Measurements from ENCODE around the gene ARHGAP29. TPM values are rescaled to one million over a fixed set of nuclear protein-coding genes. Genes with fewer than 3 reads are reported as not detected.

The ARHGAP29 gene
- total and polyA plus RNA-seq, 2 experiments from 2014 or later, result 7.4 to 8.1 TPM

DNA sequence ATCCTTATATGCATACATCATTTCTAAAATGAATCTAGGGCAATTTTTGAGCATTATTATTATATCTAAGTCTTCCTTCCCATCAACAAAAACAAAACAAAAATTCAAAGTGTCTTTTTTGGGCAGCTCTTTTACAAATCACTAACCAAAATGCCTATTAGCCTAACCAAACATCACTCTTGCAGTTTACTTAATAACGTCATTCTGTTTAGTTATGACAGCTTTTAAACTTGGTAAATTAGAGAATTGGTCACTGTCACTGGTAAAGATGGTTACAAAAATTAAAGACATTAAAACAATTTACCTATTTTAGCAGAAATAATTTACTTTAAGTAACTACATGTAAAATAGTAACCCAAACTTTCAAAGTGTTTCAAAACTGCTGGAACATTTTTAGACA, 2.8 kb downstream of the ARHGAP29 start:
- Histone ChIP-seq H3K4me1 (ENCODE audit: low read depth) (peaks cover 10% of the 10 kb centered on the region), H3K9me3 (ENCODE audit: low read depth) (no peaks in the 10 kb centered on the region), H3K27ac (no peak overlapping the region), H3K36me3 (no peaks in the 10 kb centered on the region), H3K27me3 (peaks cover 9% of the 10 kb centered on the region), H3K4me3 (no peak overlapping the region)
- DNase-seq (ENCODE audit: low read depth in 1 of 2, low spot score in 1 of 2), result no peak
- TF ChIP-seq, protein P1, sequence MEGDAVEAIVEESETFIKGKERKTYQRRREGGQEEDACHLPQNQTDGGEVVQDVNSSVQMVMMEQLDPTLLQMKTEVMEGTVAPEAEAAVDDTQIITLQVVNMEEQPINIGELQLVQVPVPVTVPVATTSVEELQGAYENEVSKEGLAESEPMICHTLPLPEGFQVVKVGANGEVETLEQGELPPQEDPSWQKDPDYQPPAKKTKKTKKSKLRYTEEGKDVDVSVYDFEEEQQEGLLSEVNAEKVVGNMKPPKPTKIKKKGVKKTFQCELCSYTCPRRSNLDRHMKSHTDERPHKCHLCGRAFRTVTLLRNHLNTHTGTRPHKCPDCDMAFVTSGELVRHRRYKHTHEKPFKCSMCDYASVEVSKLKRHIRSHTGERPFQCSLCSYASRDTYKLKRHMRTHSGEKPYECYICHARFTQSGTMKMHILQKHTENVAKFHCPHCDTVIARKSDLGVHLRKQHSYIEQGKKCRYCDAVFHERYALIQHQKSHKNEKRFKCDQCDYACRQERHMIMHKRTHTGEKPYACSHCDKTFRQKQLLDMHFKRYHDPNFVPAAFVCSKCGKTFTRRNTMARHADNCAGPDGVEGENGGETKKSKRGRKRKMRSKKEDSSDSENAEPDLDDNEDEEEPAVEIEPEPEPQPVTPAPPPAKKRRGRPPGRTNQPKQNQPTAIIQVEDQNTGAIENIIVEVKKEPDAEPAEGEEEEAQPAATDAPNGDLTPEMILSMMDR (IDR thresholded peaks at IDR 0.05; ENCODE audit: low read depth, low read length), result no peak

DNA sequence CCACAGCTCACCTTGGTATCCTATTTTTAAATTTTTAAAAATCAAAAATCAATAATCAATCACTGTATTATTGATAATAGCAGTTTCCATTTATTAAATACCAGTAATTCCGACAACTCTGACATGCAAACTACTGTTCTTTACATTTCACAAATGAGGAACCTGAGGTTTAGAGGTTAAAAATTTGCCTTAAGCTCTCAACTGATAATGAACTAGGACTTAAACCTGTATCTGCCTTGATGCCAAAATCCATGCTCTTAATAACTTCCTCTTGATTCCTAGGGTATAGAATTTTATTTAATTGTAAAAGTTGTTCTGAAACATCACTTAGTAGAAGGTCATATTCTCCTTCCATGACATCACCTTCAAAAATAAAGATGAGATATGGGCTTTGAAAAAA, 5.6 kb downstream of the ARHGAP29 start:
- no peaks in the 10 kb centered on the region for H3K36me3 ChIP-seq
- TF ChIP-seq, protein P1 (IDR thresholded peaks at IDR 0.05; ENCODE audit: low read depth, low read length), result no peak
- peaks cover 19% of the 10 kb centered on the region for H3K4me1 ChIP-seq (ENCODE audit: low read depth)
- no peaks in the 10 kb centered on the region for H3K9me3 ChIP-seq (ENCODE audit: low read depth)
- no peak overlapping the region for H3K4me3 ChIP-seq
- no peak for DNase-seq (ENCODE audit: low read depth in 1 of 2, low spot score in 1 of 2)
- H3K27ac ChIP-seq, result no peak overlapping the region
- H3K27me3 ChIP-seq, result peaks cover 9% of the 10 kb centered on the region

DNA sequence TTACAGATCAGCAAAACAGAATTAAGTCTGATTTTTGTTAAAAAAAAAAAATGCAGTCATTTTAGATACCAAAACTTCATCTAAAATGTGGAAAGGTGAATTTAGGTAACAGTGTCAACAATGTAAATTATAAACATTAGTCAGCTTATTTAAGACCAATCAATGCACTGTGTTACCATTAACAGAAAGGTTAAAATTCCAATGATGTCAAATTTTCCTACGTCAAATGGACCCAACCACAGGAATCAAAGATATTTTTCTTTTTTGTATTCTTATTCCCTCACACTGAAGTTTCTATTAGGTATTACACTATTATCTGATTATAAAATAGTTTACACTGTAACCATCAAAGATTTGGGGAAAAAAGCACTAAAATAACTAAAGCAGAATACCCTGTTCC, 6.5 kb downstream of the ARHGAP29 start:
- TF ChIP-seq, protein P1 (IDR thresholded peaks at IDR 0.05; ENCODE audit: low read depth, low read length), result no peak
- H3K36me3 ChIP-seq, result no peaks in the 10 kb centered on the region
- H3K27ac ChIP-seq, result no peak overlapping the region
- DNase-seq (ENCODE audit: low read depth in 1 of 2, low spot score in 1 of 2), result peak in 1 of 2 donors; percentile 15
- no peak overlapping the region for H3K4me3 ChIP-seq
- H3K9me3 ChIP-seq (ENCODE audit: low read depth), result no peaks in the 10 kb centered on the region
- H3K27me3 ChIP-seq, result peaks cover 6% of the 10 kb centered on the region
- peaks cover 19% of the 10 kb centered on the region for H3K4me1 ChIP-seq (ENCODE audit: low read depth)

DNA sequence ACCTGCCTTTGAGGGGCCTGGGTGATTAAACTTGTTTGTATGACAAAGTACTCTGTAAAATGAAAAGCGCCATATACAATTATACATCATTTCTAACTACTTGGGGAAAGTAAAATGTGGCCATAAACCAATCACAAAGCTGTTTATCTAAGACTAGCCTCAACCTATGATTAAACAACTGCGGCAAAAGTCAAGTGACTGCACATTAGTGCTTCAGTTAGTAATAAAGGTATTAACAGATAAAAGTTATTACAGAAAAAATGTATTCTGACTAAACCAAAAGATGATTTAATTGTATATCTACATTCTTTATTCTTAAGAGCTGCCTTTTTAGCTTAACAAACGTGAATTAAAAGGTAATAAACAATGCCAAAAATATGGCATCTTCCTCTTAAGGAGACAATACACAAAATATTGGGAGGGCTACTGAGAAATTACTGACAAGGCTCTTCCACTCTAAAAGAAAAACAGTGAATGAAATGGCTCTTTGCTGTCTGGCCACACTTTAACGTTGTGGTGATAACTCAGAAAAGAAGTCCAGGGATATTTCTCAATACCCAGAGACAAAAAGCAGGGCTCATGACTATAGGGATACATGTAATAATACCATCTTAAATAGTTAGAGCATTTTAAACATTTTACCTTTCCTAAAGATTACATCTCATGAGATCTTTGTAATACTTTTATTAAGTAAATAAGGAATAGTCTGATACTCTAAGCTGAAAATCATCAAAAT, 8.6 kb downstream of the ARHGAP29 start:
- H3K9me3 ChIP-seq (ENCODE audit: low read depth), result no peaks in the 10 kb centered on the region
- peaks cover 19% of the 10 kb centered on the region for H3K4me1 ChIP-seq (ENCODE audit: low read depth)
- DNase-seq (ENCODE audit: low read depth in 1 of 2, low spot score in 1 of 2), result peak in 1 of 2 donors; percentile 69
- TF ChIP-seq, protein P1 (IDR thresholded peaks at IDR 0.05; ENCODE audit: low read depth, low read length), result no peak
- no peak overlapping the region for H3K4me3 ChIP-seq
- H3K27me3 ChIP-seq, result no peaks in the 10 kb centered on the region
- H3K36me3 ChIP-seq, result no peaks in the 10 kb centered on the region
- no peak overlapping the region for H3K27ac ChIP-seq

DNA sequence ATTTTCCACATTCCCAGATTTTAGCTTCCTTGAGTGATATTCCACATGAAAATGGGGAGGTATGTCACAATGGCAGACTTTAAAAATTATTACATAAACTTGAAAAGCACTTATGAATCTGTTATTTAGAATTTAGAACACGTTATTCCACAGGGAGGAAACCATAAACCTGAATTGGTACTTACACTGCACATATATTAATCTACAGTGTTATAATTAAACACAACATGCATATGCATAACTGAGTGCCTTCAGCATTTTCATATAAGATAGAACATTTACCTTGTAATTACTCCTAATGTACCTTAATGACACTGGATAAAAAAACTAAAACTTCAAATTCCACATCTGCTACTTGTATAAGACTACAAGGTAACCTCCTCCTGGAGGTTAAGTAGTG, 9.8 kb downstream of the ARHGAP29 start:
- no peak overlapping the region for H3K4me3 ChIP-seq
- TF ChIP-seq, protein P1 (IDR thresholded peaks at IDR 0.05; ENCODE audit: low read depth, low read length), result no peak
- DNase-seq (ENCODE audit: low read depth in 1 of 2, low spot score in 1 of 2), result no peak
- H3K27me3 ChIP-seq, result no peaks in the 10 kb centered on the region
- H3K36me3 ChIP-seq, result no peaks in the 10 kb centered on the region
- peaks cover 19% of the 10 kb centered on the region for H3K4me1 ChIP-seq (ENCODE audit: low read depth)
- no peaks in the 10 kb centered on the region for H3K9me3 ChIP-seq (ENCODE audit: low read depth)
- no peak overlapping the region for H3K27ac ChIP-seq
